Left hindlimb (tissue), 1 donor: ENCODE results near the gene CSNK1E.

ENCODE experiments used
- DNase-seq: peaks from one replicate; pipeline ENCODE4 v3.0.0-alpha.2; 2018

Gene CSNK1E

GRCh38 chr22:38327805-38328204 is 10.6 kb upstream of the CSNK1E start:
- no peak for DNase-seq

GRCh38 chr22:38327396-38327795 is 10.2 kb upstream of the CSNK1E start:
- DNase-seq = no peak

DNA sequence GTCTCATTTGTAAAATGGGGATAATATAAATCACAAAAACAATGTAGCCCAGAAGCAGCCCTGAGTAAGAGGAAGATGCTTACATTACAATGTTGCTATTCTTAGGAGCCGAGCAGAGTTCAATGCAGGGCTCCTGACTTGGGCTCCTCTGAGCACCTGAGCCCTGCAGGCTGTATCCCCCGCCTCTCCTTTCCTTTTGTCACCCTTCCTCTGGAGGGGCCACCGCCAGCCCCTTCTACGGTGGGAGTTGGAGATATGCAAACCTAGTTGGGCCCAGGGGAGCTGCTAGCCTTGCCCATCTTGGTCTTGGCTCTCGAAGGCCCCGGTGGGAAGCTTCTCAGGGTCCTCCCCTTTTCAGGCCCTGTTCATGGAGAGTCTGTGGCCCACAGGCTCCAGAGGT is 8.4 kb upstream of the CSNK1E start:
- no peak for DNase-seq

GRCh38 chr22:38320605-38321402 is 3.6 kb upstream of the CSNK1E start:
- no peak for DNase-seq

- no peak for DNase-seq
Measured at GRCh38 chr22:38318792-38319773, 1.9 kb upstream of the CSNK1E start.

- peak; percentile 67 for DNase-seq
Measured at GRCh38 chr22:38317995-38318715, 922 bp upstream of the CSNK1E start.

- DNase-seq = peak; percentile 85
Measured at GRCh38 chr22:38316364-38317121, 690 bp downstream of the CSNK1E start.

- peak; percentile 51 for DNase-seq
Measured at GRCh38 chr22:38315823-38316363, 1.3 kb downstream of the CSNK1E start.

- DNase-seq = peak; percentile 60
Measured at GRCh38 chr22:38314933-38315822, 2.1 kb downstream of the CSNK1E start.

- no peak for DNase-seq
Measured at GRCh38 chr22:38314051-38314932, 2.9 kb downstream of the CSNK1E start.

DNA sequence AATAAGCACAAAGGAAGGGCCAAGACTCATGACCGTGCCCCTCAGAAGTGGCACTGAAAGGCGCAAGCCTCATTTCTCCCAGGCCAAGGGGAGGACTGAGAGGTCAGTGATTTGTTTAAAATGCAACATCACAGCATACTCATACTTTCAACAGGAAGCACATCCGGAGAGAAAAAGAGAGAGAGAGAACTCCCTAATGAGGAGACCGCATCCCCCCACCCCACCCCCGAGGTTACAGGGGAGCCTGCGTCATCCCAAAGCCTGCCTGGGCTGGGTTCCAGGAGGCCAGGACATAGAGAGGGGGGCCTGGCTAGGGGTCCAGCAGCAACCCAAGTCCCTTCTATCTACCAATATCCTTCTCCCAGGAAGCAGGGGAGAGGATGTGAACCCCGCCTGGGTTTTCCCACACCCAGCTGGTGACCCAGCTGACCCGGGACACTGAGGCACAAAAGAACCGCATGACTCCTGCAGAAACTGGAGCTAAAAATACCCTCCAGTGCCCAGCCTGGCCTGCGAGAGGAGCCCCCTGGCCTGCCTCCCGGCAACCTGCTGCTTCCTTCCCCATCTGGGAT is 3.8 kb downstream of the CSNK1E start:
- peak; percentile 86 for DNase-seq

DNA sequence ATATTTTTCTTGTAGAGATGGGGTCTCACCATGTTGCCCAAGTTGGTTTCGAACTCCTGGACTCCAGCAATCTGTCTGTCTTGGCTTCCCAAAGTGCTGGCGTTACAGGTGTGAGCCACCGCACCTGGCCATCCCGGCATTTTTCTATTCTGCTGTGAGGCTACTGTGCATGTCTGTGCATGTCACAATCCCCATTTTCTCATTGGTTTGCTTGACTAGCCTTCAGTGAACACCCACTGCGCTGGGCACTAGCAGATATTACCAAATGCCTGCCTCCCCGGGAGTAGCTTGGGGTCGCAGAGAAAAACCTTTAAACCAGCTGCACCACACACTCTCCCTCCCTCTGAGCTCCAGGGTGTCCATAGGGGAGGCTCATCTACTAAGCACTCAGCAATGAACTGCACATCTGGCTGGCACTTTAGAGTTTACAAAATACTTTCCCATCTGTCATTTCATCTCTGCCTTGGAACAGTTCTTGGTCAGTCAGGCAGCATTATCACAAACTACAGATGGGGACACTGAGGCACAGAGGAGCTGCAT is 4.9 kb downstream of the CSNK1E start:
- no peak for DNase-seq

- DNase-seq = no peak
Measured at GRCh38 chr22:38311323-38311620, 6.0 kb downstream of the CSNK1E start.

DNA sequence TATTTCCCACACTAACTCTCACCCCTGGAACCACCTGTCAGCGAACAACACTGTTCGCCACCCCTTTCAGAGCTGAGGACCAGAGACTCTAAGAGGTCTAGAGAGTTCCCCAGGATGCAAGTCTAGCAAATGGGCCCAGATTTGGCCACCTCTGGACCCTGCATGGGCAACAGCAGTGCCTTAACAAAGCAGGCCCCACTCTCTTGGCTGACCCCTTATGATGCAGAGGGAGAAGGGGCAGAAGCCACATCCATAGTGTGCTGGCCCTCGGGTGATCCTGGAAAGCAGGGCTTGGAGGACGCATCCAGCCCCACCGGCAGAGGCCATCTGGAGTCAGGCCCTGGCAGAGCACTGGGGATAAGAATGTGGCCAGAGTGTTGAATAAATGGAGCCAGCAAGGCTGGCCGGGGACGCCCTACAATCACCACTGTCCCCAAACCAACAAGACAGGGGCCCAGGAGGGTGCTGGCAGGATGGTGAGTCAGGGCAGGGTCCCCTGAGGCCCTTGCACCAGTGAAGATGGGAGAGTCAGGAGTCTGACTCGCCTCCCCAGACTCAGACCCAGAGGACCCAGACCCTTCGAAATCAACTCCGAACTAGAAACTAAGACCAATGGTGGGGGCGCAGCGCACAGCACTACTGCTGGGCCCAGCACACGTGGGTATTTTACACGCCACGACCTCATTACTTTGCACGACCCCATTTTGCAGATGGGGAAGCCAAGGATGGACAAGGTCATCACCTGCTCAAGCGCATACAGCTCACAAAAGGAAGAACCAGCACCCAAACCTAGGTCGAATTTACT is 6.5 kb downstream of the CSNK1E start:
- DNase-seq = no peak

- no peak for DNase-seq
Measured at GRCh38 chr22:38309614-38310517, 7.4 kb downstream of the CSNK1E start.

DNA sequence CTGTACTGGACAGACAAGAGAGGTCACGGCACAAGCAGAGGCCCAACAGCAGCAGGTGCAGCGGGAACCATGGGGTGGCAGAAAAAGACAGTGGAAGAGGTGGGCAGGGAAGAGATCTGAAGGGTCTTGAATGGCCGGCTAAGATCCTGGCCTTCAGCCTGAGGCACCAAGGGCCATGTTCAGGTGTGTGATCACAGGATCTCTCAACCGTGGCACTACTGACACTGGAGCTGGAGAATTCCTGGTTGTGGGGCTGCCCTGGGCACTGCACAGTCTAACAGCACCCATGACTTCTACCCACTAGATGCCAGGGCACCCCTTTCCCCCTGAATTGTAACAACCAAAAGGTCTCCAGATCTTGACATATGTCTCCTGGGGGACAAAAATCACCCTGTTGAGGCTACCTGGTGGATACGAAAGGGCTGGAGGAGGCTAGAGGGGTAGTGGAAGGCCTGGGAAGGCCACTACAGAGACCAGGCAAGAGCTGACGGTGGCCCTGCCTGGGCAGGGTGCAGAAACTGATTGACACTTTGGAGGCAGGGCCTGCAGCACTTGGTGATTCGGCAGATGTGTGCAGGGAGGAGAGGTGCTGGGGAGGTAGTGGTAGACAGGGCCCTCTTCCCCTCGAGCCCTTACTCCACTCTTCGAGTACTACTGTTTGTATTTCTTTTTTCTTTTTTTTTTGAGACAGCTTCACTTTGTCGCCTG is 8.3 kb downstream of the CSNK1E start:
- DNase-seq = no peak
